Activated T-helper 1 cell treated with anti-CD3 and anti-CD28 coated beads, Interleukin-2, amount 50 U/mL, for 16 hours (primary cell): ENCODE measurements around the gene DEPP1.
"Not testable (repeated sequence)": the region's sequence is repeated elsewhere in the genome, so short reads cannot be mapped to it uniquely, and the experiment has no call there.

Source experiments
- DNase-seq, 2 donors: peaks; one replicate each; pipeline ENCODE4 v3.0.0-alpha.2; 2020; ENCODE audit warnings: low read depth in 1 of 2, low spot score in 1 of 2

DEPP1 gene

GRCh38 chr10:44978570-44979280 lies at the start of gene DEPP1:
TSS of gene DEPP1 (minus strand) at chr10:44978809. CDS start at chr10:44978030, 779 bp downstream.
- no peak for DNase-seq

GRCh38 chr10:45023426-45023825 lies 44.8 kb upstream of the DEPP1 start:
- DNase-seq = no peak

GRCh38 chr10:45015590-45015989 lies 37.0 kb upstream of the DEPP1 start:
- no peak for DNase-seq

- DNase-seq = not testable (repeated sequence)
Observed at GRCh38 chr10:45014557-45014956, 35.9 kb upstream of the DEPP1 start.

GRCh38 chr10:45008524-45009161 lies 30.0 kb upstream of the DEPP1 start:
- DNase-seq = no peak

GRCh38 chr10:45006276-45007030 lies 27.8 kb upstream of the DEPP1 start:
- no peak for DNase-seq

- no peak for DNase-seq
Observed at GRCh38 chr10:45005284-45005683, 26.7 kb upstream of the DEPP1 start.

GRCh38 chr10:45004661-45005060 lies 26.1 kb upstream of the DEPP1 start:
- DNase-seq = no peak

- DNase-seq = no peak
Observed at GRCh38 chr10:45003432-45004000, 24.9 kb upstream of the DEPP1 start.

- no peak for DNase-seq
Observed at GRCh38 chr10:45001381-45002148, 23.0 kb upstream of the DEPP1 start.

- DNase-seq = peak; percentile 33 to 40
Observed at GRCh38 chr10:45000752-45001380, 22.3 kb upstream of the DEPP1 start, which contains the start of gene ZNF22. TSS of gene ZNF22 (plus strand) at chr10:45000923. CDS start at chr10:45003369, 2,446 bp downstream.

GRCh38 chr10:45000138-45000751 lies 21.6 kb upstream of the DEPP1 start:
- no peak for DNase-seq

GRCh38 chr10:44998146-44998631 lies 19.6 kb upstream of the DEPP1 start:
- DNase-seq = no peak

GRCh38 chr10:44997105-44997748 lies 18.6 kb upstream of the DEPP1 start:
- DNase-seq = no peak

GRCh38 chr10:44995914-44996669 lies 17.5 kb upstream of the DEPP1 start:
- no peak for DNase-seq

GRCh38 chr10:44995581-44995913 lies 16.9 kb upstream of the DEPP1 start:
- DNase-seq = no peak

GRCh38 chr10:44994752-44995530 lies 16.3 kb upstream of the DEPP1 start:
- no peak for DNase-seq
